CD14-positive monocyte (primary cell): ENCODE measurements around the gene TERC. TPM values are rescaled to one million over a fixed set of nuclear protein-coding genes. Genes with fewer than 3 reads are reported as not detected.

Experiments
- DNase-seq, 3 donors: peaks; one replicate each; pipeline ENCODE4 v3.0.0-alpha.2; 2011 to 2022
- H2AFZ ChIP-seq: 2 replicates; pipeline ENCODE4 v1.6.0; 2012; ENCODE audit warnings: mild to moderate bottlenecking, low read depth, low read length, inconsistent platforms; ENCODE audit not compliant: insufficient read depth, poor library complexity, severe bottlenecking
- H3K27ac ChIP-seq, 2 donors: 1 replicate in 1 of 2; 2 replicates in 1 of 2; pipeline ENCODE4 v1.5.1; 2012 to 2013; ENCODE audit warnings: low read length in 2 of 2, control low read depth in 1 of 2, inconsistent platforms in 1 of 2, low read depth in 1 of 2, mild to moderate bottlenecking in 1 of 2
- H3K27me3 ChIP-seq, 2 donors: one replicate each; pipeline versions ENCODE4 v1.6.0 to v1.6.1; 2011 to 2013; ENCODE audit warnings: low read length in 2 of 2; ENCODE audit not compliant: control insufficient read depth in 2 of 2, insufficient read depth in 2 of 2
- H3K36me3 ChIP-seq, 2 donors: replicated peaks in 1 of 2; 1 replicate in 1 of 2; 2 replicates in 1 of 2; pipeline versions ENCODE4 v1.5.1 to v1.6.1; 2012 to 2013; ENCODE audit warnings: low read length in 2 of 2, control low read depth in 1 of 2, inconsistent platforms in 1 of 2, mild to moderate bottlenecking in 1 of 2; ENCODE audit not compliant: insufficient read depth in 2 of 2, control insufficient read depth in 1 of 2
- H3K4me1 ChIP-seq, 2 donors: 1 replicate in 1 of 2; 2 replicates in 1 of 2; pipeline versions ENCODE4 v1.5.1 to v1.6.1; 2012 to 2013; ENCODE audit warnings: low read length in 2 of 2, control low read depth in 1 of 2, inconsistent platforms in 1 of 2, mild to moderate bottlenecking in 1 of 2, moderate library complexity in 1 of 2; ENCODE audit not compliant: insufficient read depth in 2 of 2, control insufficient read depth in 1 of 2
- H3K4me2 ChIP-seq: replicated peaks from 2 replicates; pipeline ENCODE3; 2012; ENCODE audit warnings: low read length, moderate library complexity, mild to moderate bottlenecking; ENCODE audit not compliant: poor library complexity, severe bottlenecking; ENCODE audit errors: extremely low read depth
- H3K4me3 ChIP-seq, 3 experiments: fragments of 200-600 bp in 1 of 3; sonication (generic) in 1 of 3; replicated peaks in 1 of 3; 1 replicate in 2 of 3; 2 replicates in 1 of 3; pipeline ENCODE4 v1.5.1; 2011 to 2013; ENCODE audit warnings: low read length in 3 of 3, mild to moderate bottlenecking in 3 of 3, control low read depth in 2 of 3, low read depth in 2 of 3, inconsistent platforms in 1 of 3, moderate library complexity in 1 of 3
- H3K79me2 ChIP-seq: 2 replicates; pipeline ENCODE4 v1.6.0; 2012; ENCODE audit warnings: mild to moderate bottlenecking, control low read depth, inconsistent platforms, low read length, moderate library complexity; ENCODE audit not compliant: insufficient read depth
- H3K9ac ChIP-seq: 2 replicates; pipeline ENCODE4 v1.6.0; 2017; ENCODE audit warnings: low read length, mild to moderate bottlenecking; ENCODE audit not compliant: insufficient read depth, poor library complexity, severe bottlenecking
- H3K9me3 ChIP-seq, 2 donors: replicated peaks in 1 of 2; 1 replicate in 1 of 2; 2 replicates in 1 of 2; pipeline versions ENCODE4 v1.5.1 to v1.6.1; 2012 to 2013; ENCODE audit warnings: low read length in 2 of 2, control low read depth in 1 of 2; ENCODE audit not compliant: control insufficient read depth in 1 of 2, insufficient read depth in 1 of 2
- H4K20me1 ChIP-seq: 2 replicates; pipeline ENCODE4 v1.6.0; 2012; ENCODE audit warnings: mild to moderate bottlenecking, low read length, control low read depth, moderate library complexity; ENCODE audit not compliant: insufficient read depth
- H3K27ac Mint-ChIP-seq, 7 donors: one replicate each; pipeline ENCODE4 v1.8.0; 2020; ENCODE audit warnings: mild to moderate bottlenecking in 7 of 7, mixed read lengths in 7 of 7, moderate library complexity in 6 of 7, inconsistent platforms in 2 of 7
- H3K27me3 Mint-ChIP-seq, 3 donors: one replicate each; pipeline ENCODE4 v1.8.0; 2021 to 2022; ENCODE audit warnings: low read depth in 3 of 3, mild to moderate bottlenecking in 3 of 3, mixed read lengths in 3 of 3, moderate library complexity in 3 of 3, inconsistent platforms in 1 of 3
- H3K36me3 Mint-ChIP-seq, 2 donors: one replicate each; pipeline ENCODE4 v1.8.0; 2020; ENCODE audit warnings: mixed read lengths in 2 of 2, inconsistent platforms in 1 of 2, mild to moderate bottlenecking in 1 of 2
- H3K4me1 Mint-ChIP-seq: one replicate; pipeline ENCODE4 v1.8.0; 2020; ENCODE audit warnings: mild to moderate bottlenecking, mixed read lengths
- H3K4me3 Mint-ChIP-seq, 2 donors: one replicate each; pipeline ENCODE4 v1.8.0; 2020; ENCODE audit warnings: mild to moderate bottlenecking in 2 of 2, mixed read lengths in 2 of 2, moderate library complexity in 1 of 2
- H3K9me3 Mint-ChIP-seq, 7 donors: one replicate each; pipeline ENCODE4 v1.8.0; 2020 to 2022; ENCODE audit warnings: mixed read lengths in 7 of 7, mild to moderate bottlenecking in 6 of 7, moderate library complexity in 6 of 7, inconsistent platforms in 2 of 7
- CTCF ChIP-seq: fragments of 200-600 bp; IDR thresholded peaks from one replicate; pipeline ENCODE4 v1.8.0; 2022; ENCODE audit warnings: antibody characterized with exemption, mild to moderate bottlenecking
- WGBS: methylation state at CpG from one replicate; pipeline ENCODE4 v1.1.5; 2013; ENCODE audit warnings: missing lambda C conversion rate; ENCODE audit not compliant: insufficient coverage; 5-methylcytosine and 5-hydroxymethylcytosine counted together
- intact Hi-C, 2 donors: fragments of 100-400 bp; cut with micrococcal nuclease; formaldehyde crosslinking; loops; one replicate each; pipeline versions ENCODE4 v1.15.0 to v1.15.1; 2023
- polyA plus RNA-seq, 3 donors: library from polyadenylated mRNA; depleted of rRNA in 1 of 3; unstranded in 2 of 3; stranded (reverse) in 1 of 3; fragments of 300-500 nt in 2 of 3; fragments of >200 nt in 1 of 3; fragmentation: Illumina TruSeq in 2 of 3; gene quantifications; 1 replicate in 2 of 3; 2 replicates in 1 of 3; pipeline ENCODE4 v1.2.3, GENCODE V29; 2012 to 2021

Gene TERC
- polyA plus RNA-seq, 3 donors: 0.33 to 0.76 TPM; not detected in 1

GRCh38 chr3:169804681-169805080 lies 39.8 kb upstream of the TERC start:
- intact Hi-C loops: no loop called here
- Histone ChIP-seq H4K20me1 (no peaks in the 10 kb centered on the region), H3K4me1 (no peaks in the 10 kb centered on the region), H2AFZ (no peak overlapping the region), H3K4me3 (no peak overlapping the region), H3K27me3 (no peaks in the 10 kb centered on the region), H3K4me2 (no peak overlapping the region), H3K9ac (no peak overlapping the region), H3K79me2 (no peaks in the 10 kb centered on the region), H3K27ac (no peak overlapping the region), H3K36me3 (no peaks in the 10 kb centered on the region), H3K9me3 (no peaks in the 10 kb centered on the region)
- H3K4me3 Mint-ChIP-seq: no peak overlapping the region
- DNase-seq: no peak
- H3K27ac Mint-ChIP-seq: no peak overlapping the region
- no CpG with 5 or more reads among the region's 3 CpGs for WGBS
- H3K36me3 Mint-ChIP-seq: peaks cover 7 to 8% of the 10 kb centered on the region in 2 donors
- TF ChIP-seq CTCF: no peak
- H3K4me1 Mint-ChIP-seq: no peaks in the 10 kb centered on the region
- H3K27me3 Mint-ChIP-seq: no peaks in the 10 kb centered on the region
- no peaks in the 10 kb centered on the region for H3K9me3 Mint-ChIP-seq

GRCh38 chr3:169792359-169792758 lies 27.5 kb upstream of the TERC start:
- no peak for DNase-seq
- H3K27me3 ChIP-seq: no peaks in the 10 kb centered on the region
- no peak overlapping the region for H3K27ac Mint-ChIP-seq

More at GRCh38 chr3:169792359-169792758, 27.5 kb upstream of the TERC start:
- Mint-ChIP-seq H3K36me3 (peaks cover 35 to 36% of the 10 kb centered on the region in 2 donors), H3K4me1 (no peaks in the 10 kb centered on the region), H3K9me3 (no peaks in the 10 kb centered on the region), H3K27me3 (no peaks in the 10 kb centered on the region), H3K4me3 (no peak overlapping the region)
- peaks cover 24 to 41% of the 10 kb centered on the region in 2 donors for H3K36me3 ChIP-seq
- no peaks in the 10 kb centered on the region for H3K79me2 ChIP-seq
- H3K9ac ChIP-seq: no peak overlapping the region
- TF ChIP-seq CTCF: no peak
- intact Hi-C loops: no loop called here
- H3K27ac ChIP-seq: no peak overlapping the region
- no peak overlapping the region for H3K4me3 ChIP-seq
- WGBS: 100% methylated on average over 1 of the region's 1 CpG
- no peaks in the 10 kb centered on the region for H4K20me1 ChIP-seq
- H3K4me2 ChIP-seq: no peak overlapping the region
- H2AFZ ChIP-seq: no peak overlapping the region
- no peaks in the 10 kb centered on the region for H3K9me3 ChIP-seq
- H3K4me1 ChIP-seq: no peaks in the 10 kb centered on the region
